Activated gamma-delta T cell treated with anti-CD3 and anti-CD28 coated beads, Interleukin-2, amount 50 U/mL, for 16 hours (primary cell): ENCODE results near the gene SMC1A.
"Not testable (repeated sequence)": the region's sequence is repeated elsewhere in the genome, so short reads cannot be mapped to it uniquely, and the experiment has no call there.

Experiments used
- DNase-seq: peaks from one replicate; pipeline ENCODE4 v3.0.0-alpha.2; 2020; ENCODE audit warnings: low read depth

Gene SMC1A

GRCh38 chrX:53422861-53423306, 430 bp upstream of the SMC1A start, which contains the start of gene RIBC1:
Gene RIBC1, plus strand, starts transcription at chrX:53422873. Its CDS starts 3,404 bp downstream, at chrX:53426277.
- DNase-seq: no peak

DNA sequence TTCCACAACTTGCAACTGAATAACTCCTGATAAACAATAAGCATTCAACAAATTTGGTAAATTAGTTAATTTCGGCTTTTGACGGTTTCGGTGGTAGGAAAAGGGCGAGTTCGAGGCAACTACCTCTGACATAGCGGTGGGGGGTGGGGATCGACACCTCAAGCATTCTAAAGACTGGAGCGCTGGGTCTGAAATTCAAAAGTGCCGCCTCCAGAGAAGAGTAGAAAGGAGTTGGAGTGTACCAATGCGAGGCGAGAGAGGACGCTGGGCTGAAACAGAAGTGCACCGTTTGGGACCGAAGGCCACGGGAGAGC, 725 bp downstream of the SMC1A start:
- DNase-seq: no peak

DNA sequence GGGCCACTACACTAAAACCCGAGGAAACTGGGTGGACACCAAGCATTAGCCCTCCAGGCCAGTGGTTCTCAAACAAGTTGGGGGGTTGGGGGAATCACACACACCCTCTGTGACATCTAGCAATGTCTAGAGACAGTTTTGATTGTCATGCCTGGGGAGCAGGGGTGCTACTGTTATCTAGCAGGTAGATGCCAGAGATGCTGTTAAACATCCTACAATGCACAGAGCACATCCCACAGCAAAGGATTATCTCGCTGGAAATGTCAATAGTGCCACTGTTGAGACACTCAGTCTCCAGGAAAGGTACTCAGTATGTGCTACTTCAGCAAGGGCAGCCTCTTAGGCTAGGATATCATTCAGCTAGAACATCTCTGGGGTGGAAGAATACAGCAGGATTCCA, 1.3 kb downstream of the SMC1A start:
- DNase-seq: no peak

GRCh38 chrX:53420351-53420750, 2.1 kb downstream of the SMC1A start:
- DNase-seq: not testable (repeated sequence)

DNA sequence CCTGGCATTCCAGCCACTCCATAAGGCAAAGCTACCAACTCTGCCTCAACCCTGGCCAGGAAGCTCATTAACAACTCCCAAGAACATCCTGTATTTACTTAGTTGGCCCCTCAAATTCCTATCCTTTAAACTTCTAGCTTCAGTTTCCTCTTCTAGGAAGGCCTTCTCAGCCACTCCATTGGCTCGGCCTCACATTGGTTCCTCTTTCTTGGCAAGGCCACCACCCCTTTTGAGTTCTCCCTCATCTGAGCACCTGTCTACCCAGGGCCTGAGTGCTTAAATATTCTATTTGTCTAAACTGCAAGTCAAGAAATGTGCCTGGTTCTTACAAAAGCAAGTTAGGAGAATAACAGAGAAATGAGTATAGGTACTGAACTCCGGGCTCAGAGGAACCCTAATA, 10.0 kb downstream of the SMC1A start:
- DNase-seq: no peak

- no peak for DNase-seq
These were observed 18.9 kb downstream of the SMC1A start for GRCh38 chrX:53403535-53403934.

DNA sequence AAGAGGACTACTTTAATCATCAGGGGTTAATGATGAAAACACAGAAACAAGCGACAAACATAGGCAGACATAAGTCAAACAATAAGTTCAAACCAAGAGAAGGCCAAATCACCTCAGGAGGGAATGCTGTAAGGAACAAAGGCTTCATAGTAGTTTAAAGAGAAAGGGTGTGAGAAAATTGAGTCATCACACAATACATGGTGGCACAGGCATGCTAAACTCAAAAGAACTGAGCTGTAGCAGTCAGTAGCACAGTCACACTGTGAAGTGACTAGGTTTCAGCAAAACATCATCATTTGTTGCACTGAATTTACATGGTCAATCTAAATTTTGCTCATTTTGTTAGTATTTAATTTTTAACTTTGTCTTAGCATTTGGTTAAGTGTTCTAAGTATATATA, 24.2 kb downstream of the SMC1A start:
- no peak for DNase-seq

- no peak for DNase-seq
These were observed 26.7 kb downstream of the SMC1A start for GRCh38 chrX:53395605-53396298.

DNA sequence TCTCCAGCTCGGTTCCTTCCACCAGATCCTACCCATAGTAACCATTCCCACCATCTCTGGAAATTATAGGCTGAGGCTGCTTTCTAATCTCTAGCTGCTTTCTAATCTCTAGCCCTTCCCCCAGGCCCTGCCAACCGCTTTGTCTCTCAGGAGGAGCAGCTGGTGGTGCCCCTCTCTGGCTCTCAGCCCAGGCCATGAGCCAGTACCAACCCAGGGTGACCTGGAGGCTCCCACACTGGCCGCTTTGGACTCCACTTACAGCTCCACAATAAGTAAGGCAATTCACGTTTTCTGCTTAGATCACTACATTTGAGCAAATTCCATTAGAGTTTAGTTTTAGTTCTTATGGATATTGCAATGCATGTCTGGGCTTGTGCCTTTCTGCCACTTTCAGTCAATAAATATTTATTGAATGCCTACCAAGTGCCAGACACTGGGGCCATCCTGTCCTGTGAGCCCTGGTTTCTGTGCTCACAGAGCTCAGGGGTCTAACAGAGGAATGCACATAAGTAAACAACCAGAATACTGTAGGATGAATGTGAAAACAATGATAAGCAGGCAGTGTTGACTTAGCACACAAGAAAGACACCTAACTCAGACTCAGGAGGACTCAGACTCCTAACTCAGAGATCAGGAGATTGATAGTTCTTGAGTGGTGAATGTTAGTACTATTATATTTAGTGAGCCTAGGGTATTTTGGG, 38.9 kb downstream of the SMC1A start:
- DNase-seq: no peak

DNA sequence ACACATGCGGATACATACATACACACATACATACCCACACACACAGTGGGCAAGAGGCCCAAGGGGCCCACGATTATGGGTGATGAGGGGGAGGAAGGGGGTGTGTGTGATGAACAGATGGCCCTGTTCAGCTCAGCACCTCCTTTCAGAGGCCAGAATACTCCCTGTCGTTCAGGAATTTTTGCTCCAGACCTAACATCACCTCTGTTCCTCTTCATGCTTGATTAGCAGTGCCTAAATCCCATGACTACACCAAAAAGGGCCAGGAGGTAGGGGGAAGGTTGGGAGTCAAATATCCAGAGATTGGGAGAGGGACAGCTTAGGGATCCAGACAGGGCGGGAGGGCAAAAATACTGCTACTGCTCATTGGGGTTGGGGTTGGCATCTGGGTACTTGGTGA, 42.7 kb downstream of the SMC1A start:
- no peak for DNase-seq

GRCh38 chrX:53379008-53379710, 43.3 kb downstream of the SMC1A start:
- DNase-seq: no peak

- no peak for DNase-seq
These were observed 45.0 kb downstream of the SMC1A start for GRCh38 chrX:53377464-53377863.

DNA sequence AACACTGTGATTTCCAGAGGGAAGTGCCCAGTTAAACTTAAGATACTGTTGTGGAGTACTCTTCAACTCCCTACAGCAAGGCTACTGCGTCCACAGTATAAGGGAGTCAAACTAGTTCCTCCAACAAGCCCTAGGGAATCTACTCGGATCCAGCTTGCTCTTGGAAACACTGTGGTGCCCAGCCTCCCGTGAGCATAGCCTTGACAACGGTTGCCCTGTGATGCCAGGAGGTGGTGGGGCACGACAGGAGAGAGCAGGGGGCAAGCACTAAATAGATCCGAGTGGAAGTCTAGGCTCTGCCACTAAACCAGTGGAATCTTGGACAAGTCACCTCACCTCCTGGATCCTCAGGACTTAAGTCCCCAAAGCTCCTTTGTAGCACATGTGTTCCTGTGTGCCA, 45.6 kb downstream of the SMC1A start:
- no peak for DNase-seq

GRCh38 chrX:53374923-53375322, 47.5 kb downstream of the SMC1A start:
- DNase-seq: no peak

- DNase-seq: no peak
These were observed 48.1 kb downstream of the SMC1A start for GRCh38 chrX:53374222-53374820.

GRCh38 chrX:53373307-53373706, 49.1 kb downstream of the SMC1A start:
- no peak for DNase-seq

- not testable (repeated sequence) for DNase-seq
These were observed 56.0 kb downstream of the SMC1A start for GRCh38 chrX:53366454-53366853.

DNA sequence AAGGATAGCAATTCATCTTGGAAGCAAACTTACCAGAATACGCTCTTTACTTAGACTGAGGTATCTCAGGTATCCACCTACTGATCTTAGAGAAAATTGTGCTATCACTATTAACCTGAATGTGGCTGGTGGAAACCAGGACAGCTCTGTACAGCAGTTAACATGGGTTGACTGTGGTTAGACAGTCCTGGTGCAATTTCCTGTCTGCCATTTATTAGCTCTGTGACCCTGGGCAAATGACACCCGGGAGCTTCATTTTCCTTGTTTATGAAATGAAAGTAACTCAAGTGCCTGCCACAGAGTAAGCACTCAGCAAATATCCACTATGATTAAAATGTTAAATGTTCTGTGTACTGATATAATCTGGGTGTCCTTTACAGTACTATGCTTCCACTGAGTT, 60.0 kb downstream of the SMC1A start:
- no peak for DNase-seq

DNA sequence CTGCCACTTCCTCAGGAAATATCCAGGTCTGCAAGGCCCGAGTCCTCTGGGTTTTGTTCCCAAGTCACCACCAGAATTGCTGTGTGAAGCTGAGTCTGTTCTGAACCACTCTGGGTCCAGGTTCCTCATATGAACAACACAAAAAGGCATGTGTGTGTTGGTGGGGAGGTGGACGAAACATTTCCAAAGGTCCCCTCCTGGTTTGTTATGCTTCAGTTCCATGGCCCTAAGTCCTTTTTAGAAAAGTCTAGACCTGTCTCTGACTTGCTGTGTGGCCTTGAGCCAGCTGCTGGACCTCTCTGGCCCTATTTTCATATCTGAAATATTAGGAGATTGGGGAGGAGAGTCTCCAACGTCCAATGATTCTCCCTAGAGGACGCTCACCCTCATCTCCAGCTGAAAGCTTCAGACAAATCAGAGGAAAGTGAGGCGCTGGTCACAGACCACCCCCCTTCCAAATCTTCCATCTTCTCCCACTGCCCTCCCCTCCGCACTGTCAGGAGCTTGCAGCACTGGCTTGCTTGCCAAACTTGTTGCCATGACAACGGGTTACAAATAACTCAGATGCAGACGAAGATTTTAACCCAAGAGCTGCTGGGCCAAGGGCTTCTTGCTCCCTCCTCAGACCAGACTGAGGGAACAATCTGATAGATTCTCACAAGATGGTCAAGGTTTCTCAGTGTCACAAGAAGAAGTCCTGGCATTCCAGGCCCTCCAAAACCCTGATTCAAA, 64.5 kb downstream of the SMC1A start:
- DNase-seq: no peak

DNA sequence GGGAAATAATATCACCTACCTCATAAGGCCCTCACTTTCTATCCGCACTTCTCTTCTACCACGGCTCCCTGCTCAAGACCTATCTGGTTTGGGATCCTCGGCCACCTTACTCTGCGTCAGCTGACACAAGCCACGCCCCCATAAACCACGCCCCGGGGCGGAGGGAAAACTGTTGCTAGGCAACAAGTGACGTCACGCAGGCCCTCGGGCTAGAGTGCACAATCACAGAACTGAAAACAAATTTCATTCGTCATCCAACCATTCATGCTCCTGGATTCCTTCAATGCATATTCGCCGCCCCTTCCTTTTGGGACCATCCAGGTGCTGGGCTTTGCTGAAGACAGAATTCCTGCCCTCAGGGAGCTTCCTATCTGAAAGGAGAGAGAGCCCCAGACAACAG, 66.3 kb downstream of the SMC1A start:
- DNase-seq: no peak

DNA sequence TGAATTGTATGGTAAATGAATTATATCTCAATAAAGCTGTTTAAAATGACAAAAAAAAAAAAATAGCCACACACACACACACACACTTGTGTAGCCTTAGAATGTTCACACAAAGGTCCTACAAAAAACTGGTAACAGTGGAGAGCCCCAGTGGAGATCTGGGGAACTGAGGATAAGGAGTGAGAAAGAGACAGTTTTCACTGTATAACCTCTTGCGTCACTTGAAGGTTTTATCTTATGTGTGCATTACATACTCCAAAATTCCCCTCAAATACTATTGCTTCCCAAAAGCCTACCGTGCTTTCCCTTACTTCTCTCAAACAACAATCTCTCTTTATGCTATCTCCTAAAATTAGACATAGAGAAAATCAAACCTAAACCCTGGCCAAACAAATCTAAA, 67.8 kb downstream of the SMC1A start:
- DNase-seq: no peak

- DNase-seq: no peak
These were observed 74.5 kb downstream of the SMC1A start for GRCh38 chrX:53347948-53348347.
